Activated CD8-positive, alpha-beta memory T cell treated with anti-CD3 and anti-CD28 coated beads for 48 hours (primary cell): ENCODE data around the gene KCNK5.

ENCODE experiments used
- DNase-seq, 3 experiments: peaks; one replicate each; pipeline ENCODE4 v3.0.0-alpha.2; 2020; ENCODE audit warnings: low read depth in 2 of 3, low spot score in 2 of 3

KCNK5 gene

GRCh38 chr6:39143238-39143930, 85.9 kb downstream of the KCNK5 start:
- DNase-seq = no peak

- DNase-seq = no peak
Measured at GRCh38 chr6:39140556-39141167, 88.6 kb downstream of the KCNK5 start.
